Measurements from ENCODE around the gene FOLR2.
A peak's percentile ranks its signal among the peaks of the same experiment; 100 is the strongest.
"Not testable (repeated sequence)": the region's sequence is repeated elsewhere in the genome, so short reads cannot be mapped to it uniquely, and the experiment has no call there.

The FOLR2 gene

DNA sequence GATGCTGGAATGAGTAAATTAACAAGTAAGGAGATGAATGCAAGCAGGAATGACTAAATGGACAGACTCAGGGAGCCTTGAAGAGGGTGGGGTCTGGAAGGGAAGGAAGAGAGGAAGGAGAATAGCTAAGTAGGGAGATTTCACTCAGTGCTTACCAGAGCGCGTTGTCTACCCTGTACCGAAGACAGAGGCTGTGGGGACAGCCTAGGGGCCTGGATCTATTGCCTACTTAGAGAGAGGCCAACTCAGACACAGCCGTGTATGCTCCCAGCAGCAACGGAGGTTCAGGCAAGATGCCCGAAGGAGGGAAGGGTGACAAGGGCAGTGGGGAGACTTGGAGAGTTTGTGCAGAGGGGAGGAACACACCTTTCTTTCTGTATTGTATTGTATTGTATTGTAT is at the start of gene FOLR2:
Gene FOLR2 (plus strand): TSS at position 157 of the 400 bp plus-strand sequence. CDS start 1,791 bp downstream, outside the sequence.
- H3K4me3 Mint-ChIP-seq, result no peak within 1 kb of the TSS
- no peaks in the 10 kb centered on the region for H3K9me3 Mint-ChIP-seq
- peaks cover 4% of the 10 kb centered on the region for H3K27me3 Mint-ChIP-seq
- no peaks in the 10 kb centered on the region for H3K36me3 Mint-ChIP-seq
- H3K27ac Mint-ChIP-seq, result peak within 1 kb of the TSS; percentile 48
- no peaks in the 10 kb centered on the region for H3K4me1 Mint-ChIP-seq

DNA sequence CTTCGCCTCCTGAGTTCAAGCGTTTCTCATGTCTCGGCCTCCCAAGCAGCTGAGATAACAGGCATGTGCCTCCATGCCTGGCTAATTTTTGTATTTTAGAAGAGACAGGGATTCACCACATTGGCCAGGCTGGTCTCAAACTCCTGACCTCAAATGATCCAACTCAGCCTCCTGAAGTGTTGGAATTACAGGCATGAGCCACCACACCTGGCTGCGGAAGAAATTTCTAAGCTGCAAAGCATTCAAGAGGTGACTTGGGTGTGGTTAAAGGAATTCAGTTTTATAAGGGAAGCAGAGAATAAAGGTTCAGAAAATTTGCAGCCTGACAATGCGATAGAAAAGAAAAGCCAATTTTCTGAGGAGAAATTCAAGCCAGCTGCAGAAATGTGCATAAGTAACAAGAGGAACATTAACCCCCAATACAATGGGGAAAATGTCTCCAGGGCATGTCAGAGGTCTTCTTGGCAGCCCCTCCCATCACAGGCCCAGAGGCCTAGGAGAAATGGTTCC is 47.5 kb upstream of the FOLR2 start:
- H3K36me3 Mint-ChIP-seq, H3K4me3 Mint-ChIP-seq, H3K4me1 Mint-ChIP-seq, H3K27me3 Mint-ChIP-seq, H3K9me3 Mint-ChIP-seq, H3K27ac Mint-ChIP-seq: not testable (repeated sequence)

DNA sequence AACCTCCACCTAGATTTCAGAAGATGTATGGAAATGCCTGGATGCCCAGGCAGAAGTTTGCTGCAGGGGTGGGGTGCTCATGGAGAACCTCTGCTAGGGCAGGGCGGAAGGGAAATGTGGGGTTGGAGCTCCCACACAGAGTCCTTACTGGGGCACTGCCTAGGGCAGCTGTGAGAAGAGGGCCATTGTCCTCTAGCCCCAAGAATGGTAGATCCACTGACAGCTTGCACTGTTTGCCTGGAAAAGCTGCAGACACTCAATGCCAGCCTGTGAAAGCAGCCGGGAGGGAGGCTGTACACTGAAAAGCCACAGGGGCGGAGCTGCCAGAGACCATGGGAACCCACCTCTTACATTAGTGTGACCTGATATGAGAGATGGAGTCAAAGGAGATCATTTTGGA is 46.8 kb upstream of the FOLR2 start:
- H3K9me3 Mint-ChIP-seq, H3K4me3 Mint-ChIP-seq, H3K4me1 Mint-ChIP-seq, H3K27ac Mint-ChIP-seq, H3K36me3 Mint-ChIP-seq, H3K27me3 Mint-ChIP-seq: not testable (repeated sequence)

DNA sequence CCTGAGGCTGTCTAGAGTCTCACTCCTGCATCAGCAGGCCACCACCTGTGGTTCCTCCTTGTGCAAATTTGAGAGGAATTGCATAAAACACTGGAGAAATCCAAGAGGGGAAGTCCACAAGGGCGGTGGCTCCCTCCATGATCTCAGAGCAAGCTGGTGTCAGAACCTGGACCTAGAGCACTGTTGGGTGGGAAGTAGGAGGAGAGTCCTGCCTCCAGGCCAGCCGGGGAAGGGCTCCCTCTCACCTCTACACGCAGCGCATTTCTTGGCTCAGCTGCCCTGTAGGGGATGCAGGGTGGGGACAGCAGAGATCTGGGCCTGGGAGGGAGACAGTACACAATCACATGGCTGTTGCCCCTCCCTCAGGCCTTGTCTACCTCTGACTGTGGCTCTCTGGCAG is 44.6 kb upstream of the FOLR2 start:
- not testable (repeated sequence) for H3K9me3 Mint-ChIP-seq, H3K4me3 Mint-ChIP-seq, H3K27me3 Mint-ChIP-seq, H3K4me1 Mint-ChIP-seq, H3K36me3 Mint-ChIP-seq, H3K27ac Mint-ChIP-seq

DNA sequence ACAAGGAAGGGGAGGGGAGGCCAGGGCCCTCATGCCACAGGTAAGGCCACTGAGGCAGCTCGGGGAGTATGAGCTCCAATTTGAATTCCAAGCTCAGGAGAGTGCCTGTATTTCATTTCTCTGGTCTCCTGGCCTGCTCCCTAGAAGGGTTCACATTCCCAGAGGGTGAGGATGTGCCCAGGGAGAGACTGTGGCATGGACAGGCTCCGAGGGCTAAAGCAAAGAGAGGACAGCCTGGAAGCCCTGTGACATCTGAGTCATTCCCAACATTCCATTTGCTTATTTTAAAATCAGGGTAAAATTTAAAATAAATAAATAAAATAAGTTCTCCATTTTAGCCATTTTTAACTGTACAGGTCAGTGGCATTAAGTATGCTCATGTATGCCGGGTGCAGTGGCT is 43.3 kb upstream of the FOLR2 start:
- H3K27me3 Mint-ChIP-seq, result no peaks in the 10 kb centered on the region
- H3K9me3 Mint-ChIP-seq, result no peaks in the 10 kb centered on the region
- no peak overlapping the region for H3K4me3 Mint-ChIP-seq
- H3K27ac Mint-ChIP-seq, result no peak overlapping the region
- H3K36me3 Mint-ChIP-seq, result no peaks in the 10 kb centered on the region
- H3K4me1 Mint-ChIP-seq, result no peaks in the 10 kb centered on the region

DNA sequence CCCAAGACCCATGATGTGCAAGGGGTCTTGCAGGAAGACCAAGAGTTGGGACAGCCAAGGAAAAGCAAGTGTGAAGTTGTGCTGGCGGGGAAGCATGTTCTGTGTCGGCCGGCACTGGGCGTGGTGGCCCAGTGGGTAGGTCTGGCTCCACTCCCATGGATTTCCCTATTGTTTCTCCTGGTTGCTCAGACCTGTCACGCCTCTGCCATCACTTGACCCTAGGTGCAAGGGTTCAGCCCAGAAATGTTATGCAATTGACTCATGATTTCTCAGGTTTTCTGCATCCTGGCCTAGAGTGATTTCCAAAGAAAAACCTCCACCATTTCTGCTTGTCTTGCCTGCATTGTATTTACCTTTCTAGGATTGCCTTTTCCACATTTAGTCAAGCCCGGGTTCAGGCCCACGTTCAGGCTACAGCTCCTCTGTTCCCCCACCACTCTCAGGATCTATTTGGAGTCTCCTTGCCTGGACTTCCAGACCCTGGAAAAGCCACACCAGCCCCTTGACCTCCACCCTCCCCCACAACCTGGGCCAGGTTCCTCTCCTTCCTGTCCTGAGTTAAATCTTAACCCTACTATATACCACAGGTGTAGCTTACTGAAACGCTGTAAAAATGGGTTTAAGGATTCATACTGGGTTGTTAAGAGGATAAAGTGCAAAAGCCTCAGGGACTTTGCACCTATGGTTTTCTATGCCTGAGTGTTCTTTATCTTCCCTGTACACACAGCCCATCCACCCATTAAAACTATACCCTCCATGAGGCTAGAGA is 42.1 kb upstream of the FOLR2 start:
- Mint-ChIP-seq H3K4me3 (no peak overlapping the region), H3K4me1 (no peaks in the 10 kb centered on the region), H3K27ac (no peak overlapping the region), H3K27me3 (no peaks in the 10 kb centered on the region), H3K9me3 (no peaks in the 10 kb centered on the region), H3K36me3 (no peaks in the 10 kb centered on the region)

DNA sequence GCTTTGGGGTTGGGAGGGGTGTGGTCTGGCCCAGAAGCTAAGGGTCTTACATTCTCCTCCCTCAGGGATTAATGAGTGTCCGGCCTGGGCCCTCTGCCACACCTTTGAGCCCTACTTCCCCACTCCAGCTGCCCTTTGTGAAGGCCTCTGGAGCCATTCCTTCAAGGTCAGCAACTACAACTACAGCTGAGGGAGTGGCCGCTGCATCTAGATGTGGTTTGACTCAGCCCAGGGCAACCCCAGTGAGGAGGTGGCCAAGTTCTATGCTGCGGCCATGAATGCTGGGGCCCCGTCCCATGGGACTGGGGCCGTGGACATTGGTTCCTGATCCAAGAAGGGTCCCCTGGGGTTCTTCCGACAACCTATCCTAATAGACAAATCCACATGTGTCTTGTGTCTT is 38.9 kb upstream of the FOLR2 start:
- Mint-ChIP-seq H3K4me1 (no peaks in the 10 kb centered on the region), H3K9me3 (no peaks in the 10 kb centered on the region), H3K27ac (no peak overlapping the region), H3K4me3 (no peak overlapping the region), H3K36me3 (no peaks in the 10 kb centered on the region), H3K27me3 (no peaks in the 10 kb centered on the region)

DNA sequence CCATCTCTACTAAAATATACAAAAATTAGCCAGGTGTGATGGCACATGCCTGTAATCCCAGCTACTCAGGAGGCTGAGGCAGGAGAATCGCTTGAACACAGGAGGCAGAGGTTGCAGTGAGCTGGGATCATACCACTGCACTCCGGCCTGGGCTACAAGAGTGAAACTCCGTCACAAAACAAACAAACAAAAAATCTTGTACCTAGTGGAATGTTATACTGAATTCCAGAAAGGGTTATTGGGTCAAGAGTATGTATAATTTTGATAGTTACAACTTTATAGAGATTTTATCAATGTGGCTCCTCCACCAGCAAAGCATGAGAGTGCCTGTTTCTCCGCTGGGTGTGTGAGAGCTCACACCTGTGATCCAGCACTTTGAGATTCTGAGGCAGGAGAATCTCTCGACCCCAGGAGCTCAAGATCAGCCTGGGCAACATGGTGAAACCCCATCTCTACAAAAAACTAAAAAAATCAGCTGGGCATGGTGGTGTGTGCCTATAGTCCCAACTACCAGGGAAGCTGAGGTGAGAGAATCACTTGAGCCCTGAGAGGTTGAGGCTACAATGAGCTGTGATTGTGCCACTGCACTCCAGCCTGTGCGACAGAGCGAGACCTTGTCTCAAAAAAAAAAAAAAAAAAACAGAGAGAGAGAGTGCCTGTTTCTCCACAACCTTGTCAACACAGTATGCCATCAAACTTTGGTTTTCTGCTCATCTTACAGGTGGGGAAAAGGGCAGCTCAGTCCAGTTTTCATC is 37.4 kb upstream of the FOLR2 start:
- no peaks in the 10 kb centered on the region for H3K36me3 Mint-ChIP-seq
- no peaks in the 10 kb centered on the region for H3K9me3 Mint-ChIP-seq
- no peak overlapping the region for H3K27ac Mint-ChIP-seq

DNA sequence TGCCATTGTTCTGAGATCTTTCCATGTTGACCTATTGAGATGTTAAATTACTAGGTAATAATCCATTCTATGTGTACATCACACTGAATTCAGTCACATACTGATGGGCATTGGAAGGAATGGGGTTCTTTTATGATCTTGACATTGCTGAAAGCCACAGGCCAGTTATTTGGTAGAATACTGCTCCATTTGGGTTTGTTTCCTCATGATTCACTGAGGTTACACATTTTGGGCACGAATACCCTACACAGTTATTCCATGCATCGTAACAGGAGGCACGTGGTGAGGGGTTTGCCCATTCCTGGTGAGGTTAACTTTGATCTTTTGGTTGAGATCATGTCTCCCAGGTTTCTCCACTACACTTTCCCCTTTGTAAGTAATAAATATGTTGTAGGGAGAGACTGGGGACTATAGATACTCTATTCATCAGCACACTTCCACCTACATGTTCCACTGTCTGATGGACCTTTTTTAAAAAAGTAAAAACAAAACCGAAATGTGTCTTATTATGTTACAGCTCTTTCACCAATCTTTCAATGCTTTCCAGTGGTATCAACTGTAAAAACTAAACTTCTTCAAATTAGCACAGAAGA is 36.7 kb upstream of the FOLR2 start:
- H3K9me3 Mint-ChIP-seq, result no peaks in the 10 kb centered on the region
- H3K4me1 Mint-ChIP-seq, result peaks cover 4% of the 10 kb centered on the region
- peaks cover 3% of the 10 kb centered on the region for H3K27me3 Mint-ChIP-seq
- H3K4me3 Mint-ChIP-seq, result no peak overlapping the region
- no peak overlapping the region for H3K27ac Mint-ChIP-seq
- no peaks in the 10 kb centered on the region for H3K36me3 Mint-ChIP-seq

More for the DNA sequence above, 37.4 kb upstream of the FOLR2 start:
- no peak overlapping the region for H3K4me3 Mint-ChIP-seq
- H3K27me3 Mint-ChIP-seq, result peaks cover 3% of the 10 kb centered on the region
- H3K4me1 Mint-ChIP-seq, result peaks cover 4% of the 10 kb centered on the region

DNA sequence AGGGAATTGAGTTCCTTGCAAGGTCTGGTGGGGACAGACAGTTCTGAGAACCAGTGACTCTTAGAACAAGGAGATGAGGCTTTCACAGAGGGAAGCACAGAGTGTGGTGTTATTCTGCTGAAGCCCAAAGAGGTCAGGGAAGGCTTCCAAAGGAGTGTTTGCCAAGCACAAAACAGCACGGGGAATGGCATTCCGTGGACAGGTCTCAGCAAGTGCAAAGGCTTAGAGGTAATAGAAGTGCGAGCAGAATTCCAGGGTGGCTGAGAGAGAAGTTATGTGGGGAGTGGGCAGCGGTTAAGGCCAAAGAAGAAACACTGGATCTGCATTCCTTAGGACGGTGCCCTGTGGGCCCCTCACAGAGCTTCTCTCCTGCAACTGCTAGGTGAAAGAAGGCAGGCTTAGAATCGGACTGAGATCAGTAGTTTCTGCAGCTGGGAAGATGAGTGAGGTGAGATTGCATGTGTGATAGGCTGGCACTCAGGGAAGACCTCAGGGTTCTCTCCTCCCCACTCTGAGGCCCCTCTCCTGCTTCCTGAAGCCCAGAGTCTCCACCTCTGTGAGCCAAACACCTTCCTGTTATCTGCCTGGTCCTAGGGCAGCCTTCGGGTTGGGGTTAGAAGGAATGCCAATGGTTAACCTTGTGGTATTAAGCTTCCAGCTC is 35.6 kb upstream of the FOLR2 start:
- not testable (repeated sequence) for H3K36me3 Mint-ChIP-seq, H3K27me3 Mint-ChIP-seq, H3K4me3 Mint-ChIP-seq, H3K27ac Mint-ChIP-seq, H3K9me3 Mint-ChIP-seq, H3K4me1 Mint-ChIP-seq

DNA sequence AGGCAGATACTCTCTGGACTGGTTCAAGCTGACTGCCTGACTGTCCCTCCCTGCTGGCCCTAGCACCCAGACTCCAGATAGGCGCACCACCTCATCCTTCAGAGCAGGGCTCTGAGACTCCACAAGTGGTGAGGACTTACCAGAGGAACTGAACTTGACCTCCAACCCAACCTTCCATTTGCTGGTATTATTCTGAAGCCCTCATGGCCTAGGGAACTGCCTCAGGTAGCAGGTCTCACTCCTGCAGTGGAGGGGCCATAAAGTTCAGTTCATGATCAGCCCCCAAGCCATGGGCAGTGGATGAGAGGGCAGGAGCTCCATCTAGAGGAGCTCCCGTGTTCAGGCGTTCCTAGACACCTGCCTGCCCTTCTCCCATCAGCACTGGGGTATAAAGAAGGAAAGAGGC is 35.0 kb upstream of the FOLR2 start:
- H3K9me3 Mint-ChIP-seq, H3K27ac Mint-ChIP-seq, H3K4me1 Mint-ChIP-seq, H3K27me3 Mint-ChIP-seq, H3K4me3 Mint-ChIP-seq, H3K36me3 Mint-ChIP-seq: not testable (repeated sequence)

DNA sequence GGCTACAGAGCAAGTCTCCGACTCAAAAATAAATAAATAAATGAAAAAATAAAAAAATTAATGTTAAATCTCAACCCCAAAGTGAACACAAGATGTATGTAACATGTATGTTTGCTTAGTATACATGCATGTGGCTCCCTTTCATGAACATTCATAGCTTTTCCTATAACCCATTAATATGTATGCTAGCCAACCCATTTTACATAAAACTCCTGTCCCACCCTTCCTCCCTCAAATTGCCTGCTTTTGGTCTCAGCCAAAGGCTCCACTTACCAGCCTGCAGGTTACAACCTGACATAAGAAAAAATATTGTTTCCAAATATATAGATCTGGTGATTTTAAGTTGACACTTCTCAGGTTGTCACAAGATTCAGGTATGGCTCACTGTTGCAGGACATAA is 28.3 kb upstream of the FOLR2 start:
- no peak overlapping the region for H3K27ac Mint-ChIP-seq
- no peaks in the 10 kb centered on the region for H3K36me3 Mint-ChIP-seq
- no peaks in the 10 kb centered on the region for H3K9me3 Mint-ChIP-seq
- peaks cover 3% of the 10 kb centered on the region for H3K27me3 Mint-ChIP-seq
- H3K4me1 Mint-ChIP-seq, result peaks cover 2% of the 10 kb centered on the region
- no peak overlapping the region for H3K4me3 Mint-ChIP-seq

DNA sequence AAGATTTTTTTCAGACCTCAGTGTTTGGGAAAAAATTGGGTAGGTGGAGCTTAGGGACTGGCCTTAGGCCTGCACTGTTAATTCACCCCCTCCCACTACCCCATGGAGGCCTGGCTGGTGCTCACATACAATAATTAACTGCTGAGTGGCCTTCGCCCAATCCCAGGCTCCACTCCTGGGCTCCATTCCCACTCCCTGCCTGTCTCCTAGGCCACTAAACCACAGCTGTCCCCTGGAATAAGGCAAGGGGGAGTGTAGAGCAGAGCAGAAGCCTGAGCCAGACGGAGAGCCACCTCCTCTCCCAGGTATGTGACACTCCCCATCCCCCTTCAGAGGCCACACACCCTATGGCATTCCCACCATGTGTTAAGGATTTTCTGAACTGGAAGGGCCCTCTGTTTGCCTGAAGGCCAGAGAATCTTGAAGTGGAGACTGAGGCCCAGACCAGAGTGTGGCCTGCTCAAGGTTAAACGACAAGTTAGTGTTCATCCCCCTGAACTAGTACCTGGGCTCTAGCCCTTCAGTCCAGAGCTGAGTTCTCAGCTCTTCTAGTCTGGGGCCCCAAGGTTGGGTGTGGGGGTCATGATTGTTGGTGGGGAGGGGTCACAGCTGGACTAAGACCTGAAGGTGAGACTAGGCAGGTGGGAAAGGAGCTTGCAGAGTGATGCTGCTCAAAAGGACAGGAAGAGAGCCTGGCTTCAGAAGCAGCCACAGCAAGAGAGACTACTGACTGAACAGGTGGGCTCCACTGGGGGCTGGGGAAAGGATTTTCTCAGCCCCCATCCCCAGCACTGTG is 26.9 kb upstream of the FOLR2 start:
- no peaks in the 10 kb centered on the region for H3K27me3 Mint-ChIP-seq
- no peak overlapping the region for H3K4me3 Mint-ChIP-seq
- no peaks in the 10 kb centered on the region for H3K4me1 Mint-ChIP-seq
- no peak overlapping the region for H3K27ac Mint-ChIP-seq
- H3K36me3 Mint-ChIP-seq, result no peaks in the 10 kb centered on the region
- no peaks in the 10 kb centered on the region for H3K9me3 Mint-ChIP-seq

DNA sequence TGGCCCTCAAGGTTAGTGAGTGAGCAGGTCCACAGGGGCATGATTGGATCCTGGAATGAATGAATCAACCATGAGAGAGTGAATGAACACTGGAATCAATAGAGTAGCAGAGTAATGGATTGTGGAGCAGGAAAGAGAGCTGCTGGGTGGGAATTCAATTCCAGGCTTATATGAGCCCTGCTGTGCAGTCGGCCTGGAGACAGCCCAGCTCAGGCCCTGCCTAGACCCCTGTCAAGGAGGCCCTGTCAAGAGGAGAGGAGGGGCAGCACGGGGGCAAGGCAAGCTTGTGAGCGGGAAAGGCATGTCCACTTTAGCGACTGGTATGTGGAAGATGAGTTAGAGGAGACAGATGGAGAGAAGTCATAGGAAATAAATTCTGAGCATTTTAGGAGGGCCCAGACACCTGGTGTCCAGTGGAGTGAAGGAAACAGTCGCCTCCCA is 25.9 kb upstream of the FOLR2 start:
- H3K4me1 Mint-ChIP-seq, result no peaks in the 10 kb centered on the region
- no peaks in the 10 kb centered on the region for H3K27me3 Mint-ChIP-seq
- H3K9me3 Mint-ChIP-seq, result no peaks in the 10 kb centered on the region
- no peak overlapping the region for H3K27ac Mint-ChIP-seq
- H3K36me3 Mint-ChIP-seq, result no peaks in the 10 kb centered on the region
- H3K4me3 Mint-ChIP-seq, result no peak overlapping the region

DNA sequence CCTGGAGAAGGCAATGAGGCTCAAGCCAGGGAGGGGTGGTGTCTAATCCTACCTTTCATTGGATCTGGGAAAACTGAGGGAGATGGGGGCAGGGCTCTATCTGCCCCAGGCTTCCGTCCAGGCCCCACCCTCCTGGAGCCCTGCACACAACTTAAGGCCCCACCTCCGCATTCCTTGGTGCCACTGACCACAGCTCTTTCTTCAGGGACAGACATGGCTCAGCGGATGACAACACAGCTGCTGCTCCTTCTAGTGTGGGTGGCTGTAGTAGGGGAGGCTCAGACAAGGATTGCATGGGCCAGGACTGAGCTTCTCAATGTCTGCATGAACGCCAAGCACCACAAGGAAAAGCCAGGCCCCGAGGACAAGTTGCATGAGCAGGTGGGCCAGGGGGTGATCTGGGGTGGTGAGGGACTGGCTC is 24.6 kb upstream of the FOLR2 start, which contains the start of gene FOLR1:
Gene FOLR1 (plus strand): TSS at position 180 of the 421 bp plus-strand sequence. CDS start 34 bp downstream, at position 214.
- Mint-ChIP-seq H3K27me3 (no peaks in the 10 kb centered on the region), H3K36me3 (no peaks in the 10 kb centered on the region), H3K9me3 (no peaks in the 10 kb centered on the region), H3K4me3 (no peak within 1 kb of the TSS), H3K4me1 (no peaks in the 10 kb centered on the region), H3K27ac (no peak within 1 kb of the TSS)
